HUES48 (cell line): ENCODE measurements around the gene PDZD7.

Source experiments
- H3K27ac ChIP-seq: one replicate; pipeline ENCODE4 v1.7.0; 2013; ENCODE audit warnings: low read depth, low read length, inconsistent platforms
- H3K27me3 ChIP-seq: 2 replicates; pipeline ENCODE4 v1.6.1; 2013; ENCODE audit warnings: mild to moderate bottlenecking, low read length; ENCODE audit not compliant: control insufficient read depth, insufficient read depth
- H3K36me3 ChIP-seq: 2 replicates; pipeline ENCODE4 v1.6.1; 2013; ENCODE audit warnings: low read length; ENCODE audit not compliant: control insufficient read depth, insufficient read depth
- H3K4me1 ChIP-seq: 2 replicates; pipeline ENCODE4 v1.6.1; 2013; ENCODE audit warnings: mild to moderate bottlenecking, low read length; ENCODE audit not compliant: control insufficient read depth, insufficient read depth
- H3K4me3 ChIP-seq: 2 replicates; pipeline ENCODE4 v1.5.1; 2013; ENCODE audit warnings: mild to moderate bottlenecking, low read depth, low read length
- H3K9ac ChIP-seq: 2 replicates; pipeline ENCODE4 v1.6.1; 2013; ENCODE audit warnings: mild to moderate bottlenecking, low read depth, low read length, moderate library complexity
- H3K9me3 ChIP-seq: 2 replicates; pipeline ENCODE4 v1.6.1; 2013; ENCODE audit warnings: low read length; ENCODE audit not compliant: control insufficient read depth, insufficient read depth

The PDZD7 gene

GRCh38 chr10:101016814-101017213 is 14.1 kb downstream of the PDZD7 start:
- Histone ChIP-seq H3K27me3 (peaks cover 53% of the 10 kb centered on the region), H3K9ac (no peak overlapping the region), H3K4me1 (0 out of 2 replicates have a peak, but pooled peaks cover 12% of the 10 kb centered on the region), H3K36me3 (no peaks in the 10 kb centered on the region), H3K27ac (no peak overlapping the region), H3K4me3 (no peak overlapping the region), H3K9me3 (no peaks in the 10 kb centered on the region)

GRCh38 chr10:101015582-101015973 is 15.4 kb downstream of the PDZD7 start:
- no peak overlapping the region for H3K4me3 ChIP-seq
- 0 out of 2 replicates have a peak, but pooled peaks cover 12% of the 10 kb centered on the region for H3K4me1 ChIP-seq
- no peak overlapping the region for H3K27ac ChIP-seq
- H3K27me3 ChIP-seq = peaks cover 51% of the 10 kb centered on the region
- H3K9ac ChIP-seq = no peak overlapping the region
- no peaks in the 10 kb centered on the region for H3K9me3 ChIP-seq
- H3K36me3 ChIP-seq = no peaks in the 10 kb centered on the region

GRCh38 chr10:101014966-101015581 is 15.9 kb downstream of the PDZD7 start:
- no peaks in the 10 kb centered on the region for H3K36me3 ChIP-seq
- H3K4me1 ChIP-seq = 0 out of 2 replicates have a peak, but pooled peaks cover 12% of the 10 kb centered on the region
- H3K9me3 ChIP-seq = no peaks in the 10 kb centered on the region
- no peak overlapping the region for H3K27ac ChIP-seq
- no peak overlapping the region for H3K9ac ChIP-seq
- H3K27me3 ChIP-seq = peaks cover 49% of the 10 kb centered on the region
- H3K4me3 ChIP-seq = no peak overlapping the region

GRCh38 chr10:101014230-101014884 is 16.6 kb downstream of the PDZD7 start:
- Histone ChIP-seq H3K27ac (no peak overlapping the region), H3K4me3 (no peak overlapping the region), H3K36me3 (no peaks in the 10 kb centered on the region), H3K9me3 (no peaks in the 10 kb centered on the region), H3K4me1 (0 out of 2 replicates have a peak, but pooled peaks cover 12% of the 10 kb centered on the region), H3K27me3 (peaks cover 44% of the 10 kb centered on the region), H3K9ac (no peak overlapping the region)

- Histone ChIP-seq H3K9me3 (no peaks in the 10 kb centered on the region), H3K9ac (no peak overlapping the region), H3K4me3 (no peak overlapping the region), H3K27me3 (peaks cover 35% of the 10 kb centered on the region), H3K36me3 (no peaks in the 10 kb centered on the region), H3K4me1 (peaks cover 9% of the 10 kb centered on the region; the same call in 1 of the 2 replicates), H3K27ac (no peak overlapping the region)
Observed at GRCh38 chr10:101013365-101013825, 17.5 kb downstream of the PDZD7 start.

GRCh38 chr10:101012525-101013364 is 18.2 kb downstream of the PDZD7 start:
- Histone ChIP-seq H3K36me3 (no peaks in the 10 kb centered on the region), H3K9ac (no peak overlapping the region), H3K27me3 (peaks cover 28% of the 10 kb centered on the region), H3K4me1 (peaks cover 7% of the 10 kb centered on the region; the same call in 1 of the 2 replicates), H3K27ac (no peak overlapping the region), H3K4me3 (no peak overlapping the region), H3K9me3 (no peaks in the 10 kb centered on the region)

GRCh38 chr10:101011517-101012423 is 19.2 kb downstream of the PDZD7 start:
- no peak overlapping the region for H3K4me3 ChIP-seq
- H3K9ac ChIP-seq = no peak overlapping the region
- H3K4me1 ChIP-seq = peaks cover 7% of the 10 kb centered on the region; the same call in 1 of the 2 replicates

GRCh38 chr10:101010329-101010728 is 20.6 kb downstream of the PDZD7 start:
- no peak overlapping the region for H3K9ac ChIP-seq
- peaks cover 10% of the 10 kb centered on the region; the same call in 1 of the 2 replicates for H3K27me3 ChIP-seq
- H3K9me3 ChIP-seq = no peaks in the 10 kb centered on the region
- H3K4me3 ChIP-seq = no peak overlapping the region
- H3K36me3 ChIP-seq = peaks cover 22% of the 10 kb centered on the region
- H3K4me1 ChIP-seq = peaks cover 7% of the 10 kb centered on the region; the same call in 1 of the 2 replicates
- no peak overlapping the region for H3K27ac ChIP-seq

More at GRCh38 chr10:101011517-101012423, 19.2 kb downstream of the PDZD7 start:
- no peak overlapping the region for H3K27ac ChIP-seq
- H3K9me3 ChIP-seq = no peaks in the 10 kb centered on the region
- H3K36me3 ChIP-seq = peaks cover 8% of the 10 kb centered on the region
- peaks cover 19% of the 10 kb centered on the region for H3K27me3 ChIP-seq

- H3K27me3 ChIP-seq = no peaks in the 10 kb centered on the region
- peaks cover 7% of the 10 kb centered on the region; the same call in 1 of the 2 replicates for H3K4me1 ChIP-seq
- no peak overlapping the region for H3K9ac ChIP-seq
- H3K36me3 ChIP-seq = peaks cover 34% of the 10 kb centered on the region
- no peaks in the 10 kb centered on the region for H3K9me3 ChIP-seq
- no peak overlapping the region for H3K4me3 ChIP-seq
- H3K27ac ChIP-seq = no peak overlapping the region
Observed at GRCh38 chr10:101008823-101009423, 22.0 kb downstream of the PDZD7 start.
